Astrocyte (in vitro differentiated cells and primary cell): ENCODE data around the gene RAB8B.

Experiments used
- CTCF ChIP-seq: IDR thresholded peaks from 2 replicates; pipeline ENCODE4 v1.5.1; 2011; ENCODE audit warnings: low read depth, mild to moderate bottlenecking, inconsistent platforms, low read length, moderate library complexity; ENCODE audit not compliant: insufficient read depth
- EZH2 ChIP-seq: IDR thresholded peaks from 2 replicates; pipeline ENCODE4 v1.6.1; 2012; ENCODE audit warnings: mild to moderate bottlenecking, low read length, inconsistent platforms; ENCODE audit not compliant: insufficient read depth

GRCh38 chr15:63244399-63244798 is 55.0 kb downstream of the RAB8B start:
- TF ChIP-seq CTCF: no peak
- no peak for TF ChIP-seq EZH2
